Measurements from ENCODE around the gene TMEM59L. TPM values are rescaled to one million over a fixed set of nuclear protein-coding genes. Genes with fewer than 3 reads are reported as not detected.

The TMEM59L gene
- total and polyA plus RNA-seq, 10 of the 15 experiments (the other 5 are each of a cell fraction or from before 2014, with no cell fraction given): 0.06 TPM; not detected in 9

DNA sequence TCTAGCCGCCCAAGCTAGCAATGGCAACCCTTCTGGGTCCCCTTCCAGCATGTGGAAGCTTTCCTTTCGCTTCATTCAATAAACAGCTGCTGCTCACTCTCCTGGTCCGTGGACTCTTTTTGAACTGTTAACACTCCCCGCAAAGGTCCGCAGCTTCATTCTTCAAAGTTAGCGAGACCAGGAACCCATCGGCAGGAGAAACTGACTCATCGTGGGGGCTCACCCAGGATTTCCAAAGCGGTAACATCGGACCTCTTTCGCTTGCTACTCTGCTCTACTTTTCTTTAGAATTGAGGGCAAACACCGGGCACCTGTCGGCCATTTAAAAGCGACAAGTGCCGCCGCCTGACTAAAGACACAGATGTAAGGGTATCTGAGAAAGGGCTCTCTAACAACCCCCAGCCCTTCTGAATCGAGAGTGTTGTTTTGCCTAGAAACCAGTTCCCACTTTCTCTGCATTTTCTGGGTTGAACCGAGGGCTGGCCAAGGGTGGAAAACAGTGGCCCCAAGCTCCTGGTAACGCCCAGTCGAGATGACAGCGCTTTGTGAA is 35.2 kb upstream of the TMEM59L start:
- FAIRE-seq: no peak
- ChIA-PET RAD21 (ENCODE audit: unreplicated experiment) (no interaction called here), SMC1A (ENCODE audit: uncharacterized antibody, unreplicated experiment) (interaction anchor here (1.5 kb wide), 1 partner anchor 8 kb away, joined by 5 read pairs; no protein-coding TSS in a partner anchor), CTCF (interaction anchor here (1.5 kb wide), 1 partner anchor 9 kb away, joined by 4 read pairs; no protein-coding TSS in a partner anchor), POLR2A (interaction anchor here (1.5 kb wide), 1 partner anchor 20 kb away, joined by 3 read pairs; the partner anchor contains the start of gene KXD1)
- Histone ChIP-seq H2AFZ (ENCODE audit: control insufficient read depth, low read depth, low read length) (no peak overlapping the region), H3K36me3 (ENCODE audit: control insufficient read depth in 2 of 2, insufficient read depth in 2 of 2, low read length in 1 of 2) (peaks cover 11 to 21% of the 10 kb centered on the region in 2 experiments; a peak in 3 of 4 replicates), H3K9me3 (replicated peaks; ENCODE audit: control insufficient read depth, insufficient read depth, low read length) (no peaks in the 10 kb centered on the region), H3K27me3 (replicated peaks in 1 of 2; ENCODE audit: control insufficient read depth in 2 of 2, insufficient read depth in 2 of 2, low read length in 1 of 2) (no peaks in the 10 kb centered on the region), H3K4me1 (ENCODE audit: control insufficient read depth, insufficient read depth, low read length) (peaks cover 11% of the 10 kb centered on the region; the same call in 1 of the 2 replicates), H3K4me2 (ENCODE audit: control insufficient read depth, insufficient read depth) (no peak overlapping the region), H3K4me3 (no peak overlapping the region), H3K27ac (ENCODE audit: control insufficient read depth, insufficient read depth) (no peak overlapping the region), H3K79me2 (ENCODE audit: control insufficient read depth, insufficient read depth, low read length) (peaks cover 13% of the 10 kb centered on the region), H4K20me1 (ENCODE audit: control insufficient read depth, insufficient read depth) (peaks cover 8% of the 10 kb centered on the region; the same call in 1 of the 2 replicates), H3K9ac (ENCODE audit: control insufficient read depth, insufficient read depth, low read length) (no peak overlapping the region)
- no peak for ATAC-seq
- DNase-seq (ENCODE audit: low read depth, low spot score): no peak
- no TSS peak for BruUV-seq (replicated peaks)
- in situ Hi-C loops (cut with MboI) (no loop called here), intact Hi-C loops (cut with micrococcal nuclease; ENCODE audit: unreplicated experiment) (no loop called here)
- WGBS (ENCODE audit: insufficient coverage, insufficient replicate concordance, low lambda C conversion rate, missing lambda C conversion rate): 94% methylated on average over 21 of the region's 21 CpGs
- TF ChIP-seq RAD21 (IDR thresholded peaks at IDR 0.05; ENCODE audit: insufficient read depth, low read depth, low read length) (no peak), SIN3A (IDR thresholded peaks at IDR 0.05; ENCODE audit: low read depth, low read length) (no peak), POLR2A (IDR thresholded peaks at IDR 0.05; ENCODE audit: low read depth, low read length) (peak; percentile 42; the same call in 1 of the 2 replicates), RB1 (IDR thresholded peaks at IDR 0.05; ENCODE audit: borderline replicate concordance) (no peak), JUNB (IDR thresholded peaks at IDR 0.05) (no peak)
- TF ChIP-seq, protein P1, sequence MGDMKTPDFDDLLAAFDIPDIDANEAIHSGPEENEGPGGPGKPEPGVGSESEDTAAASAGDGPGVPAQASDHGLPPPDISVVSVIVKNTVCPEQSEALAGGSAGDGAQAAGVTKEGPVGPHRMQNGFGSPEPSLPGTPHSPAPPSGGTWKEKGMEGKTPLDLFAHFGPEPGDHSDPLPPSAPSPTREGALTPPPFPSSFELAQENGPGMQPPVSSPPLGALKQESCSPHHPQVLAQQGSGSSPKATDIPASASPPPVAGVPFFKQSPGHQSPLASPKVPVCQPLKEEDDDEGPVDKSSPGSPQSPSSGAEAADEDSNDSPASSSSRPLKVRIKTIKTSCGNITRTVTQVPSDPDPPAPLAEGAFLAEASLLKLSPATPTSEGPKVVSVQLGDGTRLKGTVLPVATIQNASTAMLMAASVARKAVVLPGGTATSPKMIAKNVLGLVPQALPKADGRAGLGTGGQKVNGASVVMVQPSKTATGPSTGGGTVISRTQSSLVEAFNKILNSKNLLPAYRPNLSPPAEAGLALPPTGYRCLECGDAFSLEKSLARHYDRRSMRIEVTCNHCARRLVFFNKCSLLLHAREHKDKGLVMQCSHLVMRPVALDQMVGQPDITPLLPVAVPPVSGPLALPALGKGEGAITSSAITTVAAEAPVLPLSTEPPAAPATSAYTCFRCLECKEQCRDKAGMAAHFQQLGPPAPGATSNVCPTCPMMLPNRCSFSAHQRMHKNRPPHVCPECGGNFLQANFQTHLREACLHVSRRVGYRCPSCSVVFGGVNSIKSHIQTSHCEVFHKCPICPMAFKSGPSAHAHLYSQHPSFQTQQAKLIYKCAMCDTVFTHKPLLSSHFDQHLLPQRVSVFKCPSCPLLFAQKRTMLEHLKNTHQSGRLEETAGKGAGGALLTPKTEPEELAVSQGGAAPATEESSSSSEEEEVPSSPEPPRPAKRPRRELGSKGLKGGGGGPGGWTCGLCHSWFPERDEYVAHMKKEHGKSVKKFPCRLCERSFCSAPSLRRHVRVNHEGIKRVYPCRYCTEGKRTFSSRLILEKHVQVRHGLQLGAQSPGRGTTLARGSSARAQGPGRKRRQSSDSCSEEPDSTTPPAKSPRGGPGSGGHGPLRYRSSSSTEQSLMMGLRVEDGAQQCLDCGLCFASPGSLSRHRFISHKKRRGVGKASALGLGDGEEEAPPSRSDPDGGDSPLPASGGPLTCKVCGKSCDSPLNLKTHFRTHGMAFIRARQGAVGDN (IDR thresholded peaks at IDR 0.05): no peak
- TF ChIP-seq, protein P2, sequence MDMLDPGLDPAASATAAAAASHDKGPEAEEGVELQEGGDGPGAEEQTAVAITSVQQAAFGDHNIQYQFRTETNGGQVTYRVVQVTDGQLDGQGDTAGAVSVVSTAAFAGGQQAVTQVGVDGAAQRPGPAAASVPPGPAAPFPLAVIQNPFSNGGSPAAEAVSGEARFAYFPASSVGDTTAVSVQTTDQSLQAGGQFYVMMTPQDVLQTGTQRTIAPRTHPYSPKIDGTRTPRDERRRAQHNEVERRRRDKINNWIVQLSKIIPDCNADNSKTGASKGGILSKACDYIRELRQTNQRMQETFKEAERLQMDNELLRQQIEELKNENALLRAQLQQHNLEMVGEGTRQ (IDR thresholded peaks at IDR 0.05; ENCODE audit: borderline replicate concordance, low read depth, low read length): no peak
